Pons (tissue), 1 donor: Measurements from ENCODE around the gene TNS3.

Source experiments
- DNase-seq: peaks from one replicate; pipeline ENCODE4 v3.0.0-alpha.2; 2016; ENCODE audit warnings: low spot score

Gene TNS3

DNA sequence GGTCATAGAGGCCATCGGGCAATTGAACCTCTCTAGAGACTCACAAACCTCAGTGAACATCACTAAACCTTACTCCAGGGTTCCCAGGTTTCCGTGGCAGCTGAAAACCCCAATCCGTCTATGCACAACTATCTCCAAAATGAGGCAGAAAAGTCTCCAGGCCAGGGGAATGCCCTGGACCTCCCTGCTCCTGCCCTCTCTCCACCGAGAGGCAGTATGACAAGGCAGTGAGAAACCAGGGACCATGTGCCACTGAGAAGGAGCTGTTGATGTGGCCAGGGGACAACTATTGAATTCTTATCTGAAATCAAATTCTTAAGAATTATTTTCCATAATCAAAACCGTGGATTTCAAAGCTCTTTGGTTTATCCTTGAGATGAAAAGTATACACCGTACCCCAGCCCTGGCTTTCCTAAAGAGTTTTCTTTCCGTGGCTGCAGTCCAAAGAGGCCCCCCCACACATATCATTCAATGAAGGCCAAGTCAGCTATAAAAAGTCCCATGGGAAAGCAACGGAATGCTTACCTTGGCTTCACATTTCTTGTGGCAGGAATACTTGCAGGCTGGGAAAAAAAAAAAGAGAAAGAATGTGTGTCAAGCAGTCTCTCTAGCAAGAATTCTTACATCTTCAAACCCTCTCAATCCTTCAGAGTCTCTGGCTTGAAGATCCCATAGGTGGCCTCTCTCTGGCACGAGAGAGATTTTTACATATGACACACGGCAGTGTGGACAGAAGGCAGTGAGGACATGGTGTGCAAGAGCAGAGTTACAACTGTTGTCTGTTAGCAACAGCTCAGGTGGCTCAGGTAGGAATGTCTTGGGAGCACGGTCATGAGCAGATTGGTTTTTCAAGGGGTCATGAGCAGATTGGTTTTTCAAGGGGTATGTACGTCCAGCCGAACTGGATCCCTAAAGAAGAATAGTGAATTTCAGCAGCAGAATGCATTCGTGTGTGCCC, 75.2 kb downstream of the TNS3 start:
- DNase-seq = no peak

DNA sequence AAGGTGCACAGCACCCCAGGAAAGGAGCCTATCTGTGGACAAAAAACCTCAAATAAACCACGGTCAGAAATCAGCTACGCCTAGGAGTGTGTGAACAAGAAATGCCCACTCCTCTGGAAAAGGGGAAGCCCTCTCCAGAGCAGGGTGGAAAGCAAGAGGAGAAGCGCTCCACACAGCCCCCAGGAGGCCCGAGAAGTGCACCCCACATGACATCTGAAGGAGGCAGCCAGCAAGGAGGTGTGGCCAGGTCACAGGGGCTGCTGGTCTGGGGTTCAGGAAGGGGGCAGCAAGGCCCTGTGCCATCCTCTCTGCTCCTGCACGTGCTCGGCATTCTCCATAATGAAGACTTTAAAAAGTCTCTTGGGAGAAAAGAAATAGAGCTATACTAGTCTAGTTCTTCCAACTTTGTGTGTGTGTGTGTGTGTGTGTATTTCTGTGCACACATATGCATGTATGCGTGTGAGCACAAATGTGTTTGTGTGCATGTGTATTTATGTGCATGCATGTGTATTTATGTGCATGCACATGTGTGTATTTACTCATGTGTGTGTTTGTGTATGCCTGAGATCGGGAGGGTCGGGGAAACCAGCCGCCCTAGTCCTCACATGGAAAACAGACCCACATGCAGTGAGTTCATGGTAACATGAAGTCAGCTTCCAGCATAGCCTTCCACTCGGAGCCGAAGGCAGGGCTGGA, 76.5 kb downstream of the TNS3 start:
- no peak for DNase-seq

DNA sequence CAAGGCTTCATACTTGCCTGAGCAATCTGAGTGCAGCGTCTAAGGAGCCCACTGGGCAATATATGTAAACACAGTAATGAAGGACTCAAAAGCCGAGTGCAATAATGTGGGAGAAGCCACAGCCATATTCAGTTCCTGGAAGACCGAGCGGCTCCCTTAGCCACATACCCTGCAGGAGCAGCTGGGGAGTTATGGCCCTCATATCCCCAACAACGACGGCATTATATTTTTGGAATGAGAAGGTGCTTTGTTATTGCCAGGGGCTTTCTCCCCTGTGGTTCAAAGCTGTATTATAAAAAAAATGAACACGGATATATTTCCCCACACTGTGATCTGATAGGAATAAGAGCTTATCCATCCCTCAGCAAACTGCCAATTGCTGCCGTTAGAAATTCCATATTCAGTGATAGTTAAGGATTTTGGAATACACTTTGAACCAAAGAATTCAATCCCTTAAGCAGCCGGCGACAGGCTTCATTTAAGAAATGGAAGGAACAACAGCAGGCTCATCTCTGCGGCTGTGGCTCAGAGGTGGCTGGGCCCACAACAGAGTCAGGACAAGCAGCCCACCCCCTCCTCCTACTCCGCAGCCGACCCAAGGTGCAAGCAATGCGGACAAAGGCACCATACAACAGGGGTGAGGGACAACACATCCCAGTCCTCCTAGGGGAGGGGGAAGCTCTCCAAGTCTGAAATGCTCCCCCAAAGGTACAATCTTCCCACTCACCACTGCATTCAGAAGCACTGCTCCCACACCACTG, 77.2 kb downstream of the TNS3 start:
- no peak for DNase-seq

DNA sequence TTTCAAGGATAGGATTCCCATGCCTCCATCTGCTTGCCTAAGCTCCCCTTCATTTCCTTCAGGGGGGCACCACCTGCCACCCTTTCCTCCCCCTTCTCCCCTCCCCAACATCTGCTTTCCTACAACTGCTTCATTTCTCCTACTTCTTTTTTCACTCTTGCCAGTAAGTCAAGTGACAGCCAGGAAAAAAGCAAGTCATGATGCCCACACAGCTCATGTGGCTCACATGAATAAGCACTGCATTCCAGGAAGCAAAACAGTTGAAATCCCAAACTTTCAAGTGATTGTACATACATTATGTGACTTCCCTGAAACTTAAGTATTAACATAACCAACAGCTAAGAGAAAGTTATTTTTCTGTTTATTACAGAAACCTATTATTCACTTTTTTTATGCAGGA, 78.6 kb downstream of the TNS3 start:
- peak; percentile 26 for DNase-seq

DNA sequence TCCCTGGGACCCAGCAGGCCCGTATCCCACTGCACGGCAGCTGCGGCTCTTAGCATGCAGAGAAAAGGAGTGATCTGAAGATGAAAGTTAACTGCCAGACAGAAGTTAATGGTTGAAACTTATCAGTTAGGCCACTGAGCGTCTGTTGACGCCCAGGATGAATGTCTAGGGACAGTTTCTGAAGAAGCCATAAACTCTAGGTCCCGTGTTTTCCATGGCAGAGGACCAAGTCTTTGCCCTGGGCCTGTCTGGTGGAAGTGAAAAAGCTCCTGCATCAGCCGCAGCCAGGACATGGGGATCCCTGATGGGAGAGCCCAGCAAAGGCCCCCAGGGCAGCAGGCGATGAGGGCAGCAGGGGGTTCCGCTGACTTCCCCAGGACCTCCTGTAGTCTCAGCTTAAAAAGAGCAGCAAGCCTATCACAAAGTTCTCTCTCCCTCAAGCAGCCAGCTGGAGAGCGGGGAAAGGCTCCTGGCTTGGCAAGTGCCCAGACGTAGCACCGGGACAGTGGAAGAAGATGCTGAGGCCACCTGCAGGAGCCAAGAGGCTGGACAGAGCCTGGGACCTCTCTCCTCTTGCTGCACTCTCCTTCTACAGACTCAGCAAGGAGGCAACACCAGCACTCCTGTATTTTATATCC, 79.6 kb downstream of the TNS3 start:
- no peak for DNase-seq

DNA sequence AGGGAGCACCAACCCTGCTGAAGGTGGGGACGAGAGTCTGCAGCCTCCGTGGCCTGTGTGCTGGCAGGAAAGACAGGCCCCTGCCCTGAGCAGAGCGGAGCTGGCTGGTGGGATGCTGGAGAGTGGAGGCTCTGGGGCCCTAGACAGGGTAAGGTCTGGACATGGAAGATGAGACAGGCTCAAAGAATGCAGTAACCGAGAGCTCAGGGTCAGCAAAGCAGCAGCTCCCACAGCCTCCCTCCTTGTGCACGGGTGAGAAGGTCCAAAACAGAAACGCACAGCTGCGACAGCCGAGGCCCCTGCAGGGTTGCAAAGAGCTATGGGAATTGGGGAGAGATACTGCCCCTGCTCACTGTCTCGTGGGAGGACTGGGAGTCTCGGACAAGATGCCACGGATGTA, 80.5 kb downstream of the TNS3 start:
- DNase-seq = no peak

DNA sequence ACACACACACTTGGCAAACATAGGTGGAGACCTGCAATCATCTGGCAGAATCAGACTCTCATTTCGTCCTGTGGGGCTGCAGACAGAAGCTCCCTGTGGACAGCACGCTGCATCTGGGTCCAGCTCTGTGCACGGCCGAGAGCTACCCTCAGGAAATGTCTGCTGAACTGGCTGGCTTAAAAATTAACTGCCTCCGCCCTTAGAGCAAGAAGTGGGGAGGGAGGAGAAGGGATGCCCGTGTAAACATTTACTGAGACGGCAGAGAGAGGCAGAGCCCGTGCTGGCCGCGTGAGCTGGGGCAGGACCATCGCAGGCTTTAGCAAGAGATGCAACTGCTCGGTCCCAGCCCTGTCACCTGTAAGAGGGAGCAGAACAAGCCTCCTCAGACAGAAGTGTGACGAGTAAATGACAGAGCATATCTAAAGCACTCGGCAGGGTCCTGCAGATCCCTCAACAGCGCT, 81.8 kb downstream of the TNS3 start:
- DNase-seq = no peak

DNA sequence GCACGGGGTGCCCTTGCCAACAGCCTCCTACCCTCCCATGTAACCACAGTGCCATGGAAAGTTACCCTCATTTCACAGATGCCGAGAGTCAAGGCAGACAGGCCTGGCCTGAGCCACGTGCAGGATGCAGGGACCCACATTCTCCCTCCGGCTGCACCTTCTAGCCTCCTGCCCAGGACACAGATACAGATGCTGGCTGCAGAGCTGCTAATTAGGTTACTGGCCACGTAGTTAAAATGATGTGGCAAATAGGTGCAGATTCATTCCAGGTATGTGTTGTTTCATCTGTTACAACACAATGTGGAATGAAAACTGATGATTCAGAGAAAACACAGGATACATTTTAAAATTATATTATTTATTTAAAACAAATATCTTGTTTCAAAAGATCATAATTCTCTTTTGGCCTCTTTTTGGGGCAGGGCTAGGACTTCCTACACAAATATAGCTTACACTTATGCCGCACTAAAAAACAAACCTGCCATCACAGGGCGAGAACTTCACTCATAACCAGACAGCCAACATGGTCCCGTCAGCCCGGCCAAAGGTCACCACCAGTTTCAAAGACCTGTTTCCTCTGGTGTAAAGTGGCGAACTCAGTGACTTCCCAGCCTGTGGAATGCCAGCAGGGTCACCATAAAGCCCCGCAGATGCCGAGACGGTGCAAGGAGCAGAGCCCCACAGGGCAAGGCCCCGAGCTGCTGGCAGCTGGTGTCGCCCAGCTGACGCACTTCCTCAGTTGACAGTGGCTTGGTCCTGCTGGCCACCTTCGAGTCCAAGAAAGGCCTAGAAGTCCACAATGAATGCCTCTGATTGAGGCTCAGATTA, 83.5 kb downstream of the TNS3 start:
- DNase-seq = no peak

DNA sequence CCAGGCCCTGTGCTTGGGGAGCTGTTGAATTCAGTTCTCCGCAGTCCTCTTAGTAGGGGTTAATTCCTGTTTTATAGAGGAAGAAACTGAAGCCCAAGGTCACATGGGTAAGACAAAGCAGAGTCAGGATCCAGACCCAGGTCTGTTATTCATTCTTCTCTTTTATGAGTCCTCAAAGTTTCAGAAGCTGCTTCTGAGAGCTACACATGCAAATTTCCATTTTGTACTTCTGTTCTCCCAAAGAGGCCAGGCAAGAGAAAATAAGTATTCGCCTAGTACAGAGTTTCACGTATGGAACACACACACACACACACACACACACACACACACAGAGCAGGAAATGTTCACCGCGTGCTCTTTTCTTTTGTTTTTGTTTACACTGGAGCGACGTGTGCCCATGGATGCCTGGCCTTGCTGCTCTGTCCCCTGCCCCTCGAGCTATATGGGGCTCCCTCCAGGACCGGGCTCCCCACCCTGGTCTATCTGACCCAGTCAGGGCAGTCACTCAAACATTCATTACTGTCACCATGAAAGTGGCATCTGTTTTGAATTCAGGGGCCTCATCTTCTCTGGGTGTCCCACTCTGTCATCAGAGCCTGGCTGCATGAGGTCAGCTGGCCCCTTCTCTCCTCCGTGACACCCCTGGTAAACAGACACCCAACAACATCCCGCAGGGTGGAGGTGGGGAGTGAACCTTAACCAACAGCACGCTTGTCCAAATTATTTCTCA, 84.4 kb downstream of the TNS3 start:
- peak; percentile 72 for DNase-seq

DNA sequence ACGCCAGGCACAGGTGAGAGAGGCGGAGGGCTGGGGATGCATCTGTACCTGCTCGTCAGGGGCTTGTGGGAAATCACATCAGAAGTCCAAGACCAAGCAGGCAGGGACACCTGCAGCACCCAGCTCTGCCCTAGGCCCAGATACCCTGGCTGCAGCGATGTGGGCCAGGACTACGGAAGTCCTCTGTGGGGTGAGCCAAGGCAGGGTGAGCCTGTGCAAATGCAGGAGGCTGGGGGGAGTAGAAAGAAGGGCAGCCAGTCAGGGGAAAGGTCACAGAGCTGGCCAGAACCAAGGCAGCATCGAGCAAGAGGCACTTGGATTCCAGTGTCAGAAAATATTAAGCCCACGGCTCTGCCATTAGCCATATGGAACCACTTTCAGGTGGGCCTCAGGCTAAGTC, 85.2 kb downstream of the TNS3 start:
- no peak for DNase-seq

DNA sequence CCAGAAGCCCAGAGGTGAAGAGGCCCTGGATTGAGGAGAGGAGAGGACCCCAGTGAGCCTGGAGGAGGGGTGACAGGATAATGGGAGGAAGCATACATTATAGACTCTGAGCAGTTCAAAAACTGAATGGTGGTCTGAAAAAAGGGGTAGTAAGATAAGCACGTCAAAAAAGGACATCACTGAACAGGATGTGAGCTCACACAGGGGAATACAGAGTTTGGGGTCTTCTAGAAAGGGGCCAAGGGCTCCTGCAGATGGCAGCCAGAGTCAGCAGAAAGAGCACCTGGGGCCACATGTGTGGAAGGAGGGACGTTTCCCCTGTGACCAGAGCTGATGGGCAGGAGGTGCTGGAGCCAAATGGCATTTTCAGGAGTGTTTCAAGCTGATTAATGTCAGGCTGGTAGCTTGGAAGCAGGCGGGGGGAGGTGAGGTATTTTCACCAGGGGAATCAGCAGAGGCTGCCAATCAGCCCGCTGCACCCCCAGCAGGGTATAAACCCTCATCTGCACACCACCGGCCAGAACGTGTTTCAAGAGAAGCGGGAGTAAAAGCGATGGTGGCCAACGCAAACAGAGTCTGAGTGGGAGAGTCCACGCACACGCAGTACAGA, 85.8 kb downstream of the TNS3 start:
- no peak for DNase-seq

DNA sequence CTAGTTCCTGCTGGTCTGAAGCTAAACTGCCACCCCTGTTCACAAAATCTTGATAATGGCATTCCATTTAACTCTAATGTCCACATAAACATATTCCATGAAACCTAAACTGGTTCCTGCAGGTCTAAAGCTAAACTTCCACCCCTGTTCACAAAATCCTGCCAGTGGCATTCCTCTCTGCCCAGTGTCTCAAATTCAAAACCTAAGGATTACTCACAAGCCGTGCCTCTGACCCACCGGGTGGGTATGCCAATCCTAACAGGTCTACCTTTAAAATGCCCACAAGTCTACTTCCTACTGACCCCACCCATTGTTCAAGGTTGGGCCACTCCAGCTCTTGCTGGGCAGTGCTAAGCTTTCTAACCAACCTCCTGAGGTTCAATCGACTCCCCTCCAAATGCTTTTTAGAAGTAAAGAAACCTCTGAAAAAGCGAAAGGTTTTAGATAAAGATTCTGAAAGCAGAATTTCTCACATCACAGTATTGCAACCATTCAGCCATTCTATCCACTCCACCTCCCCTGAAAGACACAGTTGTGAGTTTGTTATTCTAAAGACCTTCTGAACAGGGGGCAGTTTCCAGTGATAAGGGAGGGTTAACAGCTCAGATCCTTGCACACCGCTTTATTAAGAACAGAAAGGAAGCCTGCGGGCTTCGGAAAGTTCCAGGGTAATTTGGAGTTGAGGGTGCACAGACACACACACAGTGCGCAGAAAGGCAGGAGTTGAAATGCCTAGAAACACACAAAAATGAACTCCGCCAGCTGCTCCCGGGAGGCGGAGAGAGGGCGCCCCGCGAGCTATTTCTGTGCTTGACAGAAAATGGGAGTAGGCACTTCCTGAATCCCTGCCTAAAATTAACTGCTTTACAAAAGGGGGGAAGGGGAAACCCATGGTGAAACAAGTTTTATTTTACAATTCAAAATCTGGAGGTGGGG, 87.7 kb downstream of the TNS3 start:
- DNase-seq = peak; percentile 47

DNA sequence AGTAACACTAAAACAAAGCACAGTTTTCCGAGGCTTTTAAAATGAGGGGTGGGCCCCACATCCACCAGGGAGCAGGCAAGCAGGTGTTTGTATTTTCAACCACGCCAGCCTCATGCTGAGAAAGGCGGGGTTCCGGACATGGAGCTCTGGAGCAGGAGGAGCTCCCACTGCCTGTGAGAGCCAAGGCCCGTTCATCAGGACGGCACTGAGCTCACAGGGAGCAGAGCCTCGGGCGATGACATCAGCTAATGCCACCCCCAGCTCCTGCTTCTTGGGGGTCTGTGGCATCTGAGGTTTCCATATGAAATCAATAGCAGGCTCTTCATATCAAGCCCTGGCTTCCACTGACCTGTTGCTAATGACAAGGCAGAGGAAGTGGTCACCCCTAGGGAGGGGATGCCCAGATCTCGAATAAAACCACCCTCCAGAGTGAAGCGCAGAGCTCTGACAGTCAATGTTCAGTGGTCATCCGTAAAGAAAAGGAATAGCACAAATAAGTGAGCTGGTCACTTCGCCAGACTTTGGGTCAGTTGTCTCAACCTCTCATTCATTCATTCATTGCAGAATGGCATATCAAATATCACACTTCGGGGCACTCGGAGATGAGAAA, 89.1 kb downstream of the TNS3 start:
- DNase-seq = no peak

DNA sequence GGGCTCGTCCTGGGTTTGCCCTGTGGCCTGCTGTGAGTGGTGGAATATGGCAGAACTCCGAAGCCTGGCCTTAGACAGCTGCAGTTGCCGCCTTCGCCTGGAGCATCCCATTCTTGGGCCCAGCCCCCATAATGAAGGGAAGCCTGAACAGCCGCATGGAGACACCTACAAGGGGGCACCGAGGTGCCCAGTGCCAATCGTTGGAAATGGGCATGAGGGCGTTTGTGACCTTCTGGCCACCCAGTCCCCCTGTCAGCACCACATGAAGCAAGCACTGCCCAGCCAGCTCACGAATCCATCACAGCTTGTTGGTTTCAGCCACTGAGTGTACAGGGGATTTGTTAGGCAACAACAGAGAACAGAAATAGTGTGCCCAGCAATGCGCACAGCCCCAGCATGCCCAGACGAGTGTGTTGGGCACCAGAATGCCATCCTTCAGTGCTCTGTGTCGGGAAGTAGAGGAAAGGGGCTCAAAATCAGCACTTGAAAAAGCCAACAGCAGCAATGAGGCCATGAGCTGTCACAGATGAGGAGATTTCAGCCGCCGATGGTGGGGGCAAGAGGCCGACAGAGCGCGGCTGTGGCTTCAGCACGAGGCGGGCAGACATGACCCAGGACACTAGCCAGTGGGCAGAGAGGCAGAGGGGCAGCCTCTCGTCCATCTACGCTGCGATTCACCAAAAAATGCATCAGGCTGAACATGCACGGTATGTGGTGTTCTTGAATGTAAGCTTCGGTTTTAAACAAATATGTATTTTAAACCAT, 91.2 kb downstream of the TNS3 start:
- no peak for DNase-seq

DNA sequence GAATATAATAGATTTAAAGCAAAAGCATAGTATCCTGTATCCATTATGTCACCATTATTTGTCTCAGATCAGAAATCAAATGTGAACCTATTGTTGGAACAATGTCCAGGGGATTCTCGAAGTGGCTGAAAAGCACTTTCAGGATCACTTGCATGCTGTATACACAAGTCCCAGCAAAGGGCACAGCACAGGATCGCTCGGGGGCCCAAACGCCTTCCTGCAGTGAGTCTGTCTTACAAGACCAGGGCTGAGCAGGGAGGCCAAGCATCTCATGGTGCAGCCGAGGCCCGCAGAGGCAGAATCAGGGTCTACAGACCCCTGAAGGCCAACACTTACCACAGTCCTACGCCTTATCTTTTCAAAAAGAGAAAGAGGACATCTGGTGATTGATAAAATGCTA, 92.3 kb downstream of the TNS3 start:
- DNase-seq = no peak

DNA sequence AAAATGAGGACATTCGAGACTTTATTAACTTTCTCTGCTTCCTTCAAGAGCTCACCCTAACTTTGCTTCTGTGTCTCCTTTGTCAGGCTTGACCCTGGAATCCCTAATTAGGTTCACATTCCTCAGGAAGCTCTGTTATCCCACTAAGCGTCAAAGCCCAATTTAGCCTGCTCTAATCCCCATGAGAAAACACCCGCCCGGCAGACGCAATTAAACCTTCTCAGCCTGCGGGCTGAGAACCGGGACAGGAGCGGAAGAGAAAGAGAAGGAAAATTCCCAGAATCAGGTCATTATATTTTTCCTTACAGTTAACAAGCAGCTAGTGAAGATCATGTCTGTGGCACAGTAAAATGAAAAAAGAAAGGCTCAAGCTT, 93.0 kb downstream of the TNS3 start:
- no peak for DNase-seq

DNA sequence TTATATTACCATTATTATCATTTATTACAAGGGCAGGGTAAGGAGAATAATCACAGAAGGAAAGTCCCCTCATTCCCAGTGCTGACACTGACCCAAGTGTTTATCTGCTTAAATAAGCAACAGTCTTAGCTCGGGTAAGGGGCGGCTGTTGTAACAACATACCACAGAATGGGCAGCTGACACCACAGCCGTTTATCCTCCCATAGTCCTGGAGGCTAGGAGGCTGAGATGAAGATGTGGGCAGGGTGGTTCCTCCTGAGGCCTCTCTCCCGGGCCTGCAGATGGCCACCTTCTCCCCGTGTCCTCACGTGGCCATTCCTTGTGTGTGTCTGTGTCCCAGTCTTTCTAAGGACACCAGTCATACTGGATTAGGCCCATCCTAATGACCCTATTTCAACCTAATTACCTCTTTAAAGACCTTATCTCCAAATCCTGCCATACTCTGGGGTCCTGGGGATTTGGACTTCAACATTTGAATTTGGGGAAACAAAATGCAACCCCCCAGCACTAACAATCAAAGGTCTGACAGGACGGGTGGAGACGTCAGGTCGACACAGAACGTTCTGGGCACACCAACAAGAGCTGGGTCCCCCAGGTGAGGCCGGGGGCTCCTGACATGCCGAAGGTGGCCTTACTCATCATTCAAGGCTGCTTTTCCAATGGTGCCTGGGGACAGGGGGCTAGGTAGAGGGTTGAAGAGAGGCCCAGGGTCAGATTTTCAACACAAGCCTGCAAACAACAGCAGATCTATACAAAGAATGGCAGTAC, 93.5 kb downstream of the TNS3 start:
- DNase-seq = no peak
